KG1 (cell line): ENCODE data around the gene TMEM98.
"Not testable (repeated sequence)": the region's sequence is repeated elsewhere in the genome, so short reads cannot be mapped to it uniquely, and the experiment has no call there.

Experiments
- DNase-seq: peaks from one replicate; lab custom pipeline; 2025; lab: John Stamatoyannopoulos, UW

The TMEM98 gene

GRCh38 chr17:32915245-32915644 is 12.7 kb upstream of the TMEM98 start:
- no peak for DNase-seq

GRCh38 chr17:32916134-32916533 is 11.8 kb upstream of the TMEM98 start:
- no peak for DNase-seq

- no peak for DNase-seq
Measured at GRCh38 chr17:32917081-32917480, 10.9 kb upstream of the TMEM98 start.

GRCh38 chr17:32917842-32918241 is 10.1 kb upstream of the TMEM98 start:
- DNase-seq = no peak

GRCh38 chr17:32919876-32920275 is 8.1 kb upstream of the TMEM98 start:
- not testable (repeated sequence) for DNase-seq

GRCh38 chr17:32920293-32920692 is 7.7 kb upstream of the TMEM98 start:
- DNase-seq = no peak

- no peak for DNase-seq
Measured at GRCh38 chr17:32921017-32921416, 6.9 kb upstream of the TMEM98 start.

GRCh38 chr17:32923905-32924304 is 4.0 kb upstream of the TMEM98 start:
- DNase-seq = not testable (repeated sequence)

GRCh38 chr17:32926183-32926582 is 1.8 kb upstream of the TMEM98 start:
- no peak for DNase-seq

- DNase-seq = not testable (repeated sequence)
Measured at GRCh38 chr17:32926789-32927188, 1.2 kb upstream of the TMEM98 start.

GRCh38 chr17:32927201-32927723 is 691 bp upstream of the TMEM98 start:
- DNase-seq = no peak

- DNase-seq = no peak
Measured at GRCh38 chr17:32928586-32929535, 908 bp downstream of the TMEM98 start.

GRCh38 chr17:32929588-32929987 is 1.6 kb downstream of the TMEM98 start:
- no peak for DNase-seq

- no peak for DNase-seq
Measured at GRCh38 chr17:32930512-32930911, 2.6 kb downstream of the TMEM98 start.

GRCh38 chr17:32931686-32932085 is 3.7 kb downstream of the TMEM98 start:
- no peak for DNase-seq

- no peak for DNase-seq
Measured at GRCh38 chr17:32933881-32934280, 5.9 kb downstream of the TMEM98 start.

- no peak for DNase-seq
Measured at GRCh38 chr17:32935726-32936125, 7.8 kb downstream of the TMEM98 start.

- DNase-seq = no peak
Measured at GRCh38 chr17:32936186-32936893, 8.4 kb downstream of the TMEM98 start.

- no peak for DNase-seq
Measured at GRCh38 chr17:32936894-32937500, 9.0 kb downstream of the TMEM98 start.

- DNase-seq = no peak
Measured at GRCh38 chr17:32940706-32941390, 12.9 kb downstream of the TMEM98 start.

GRCh38 chr17:32941419-32942032 is 13.6 kb downstream of the TMEM98 start:
- no peak for DNase-seq
